Left forelimb (tissue), 1 donor: ENCODE results near the gene AOC2.

Experiments used
- DNase-seq: peaks from one replicate; pipeline ENCODE4 v3.0.0-alpha.2; 2018; ENCODE audit warnings: low spot score

The AOC2 gene

GRCh38 chr17:42844271-42844670 lies at the start of gene AOC2:
Gene AOC2 (plus strand): TSS chr17:42844580. CDS start chr17:42844627, 47 bp downstream.
- DNase-seq = no peak

DNA sequence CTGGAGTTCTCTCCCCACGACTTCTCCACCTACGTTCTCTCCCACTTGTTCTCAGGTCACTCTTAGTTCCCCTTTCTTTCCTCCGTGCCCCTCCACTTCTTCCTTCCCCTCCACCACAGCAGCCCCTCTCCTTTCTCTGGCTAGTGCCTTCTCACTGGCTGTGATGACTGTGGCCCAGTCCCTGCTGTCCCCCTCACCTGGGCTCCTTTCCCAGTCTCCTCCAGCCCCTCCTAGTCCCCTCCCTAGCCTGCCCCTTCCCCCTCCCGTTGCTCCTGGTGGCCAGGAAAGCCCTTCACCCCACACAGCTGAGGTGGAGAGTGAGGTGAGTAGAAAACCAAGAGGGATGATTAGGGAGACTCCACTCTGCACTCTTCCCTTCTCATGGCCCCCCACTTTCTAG lies 49.3 kb upstream of the AOC2 start:
- DNase-seq = no peak

- DNase-seq = no peak
These were observed 48.9 kb upstream of the AOC2 start for GRCh38 chr17:42795465-42795864.

DNA sequence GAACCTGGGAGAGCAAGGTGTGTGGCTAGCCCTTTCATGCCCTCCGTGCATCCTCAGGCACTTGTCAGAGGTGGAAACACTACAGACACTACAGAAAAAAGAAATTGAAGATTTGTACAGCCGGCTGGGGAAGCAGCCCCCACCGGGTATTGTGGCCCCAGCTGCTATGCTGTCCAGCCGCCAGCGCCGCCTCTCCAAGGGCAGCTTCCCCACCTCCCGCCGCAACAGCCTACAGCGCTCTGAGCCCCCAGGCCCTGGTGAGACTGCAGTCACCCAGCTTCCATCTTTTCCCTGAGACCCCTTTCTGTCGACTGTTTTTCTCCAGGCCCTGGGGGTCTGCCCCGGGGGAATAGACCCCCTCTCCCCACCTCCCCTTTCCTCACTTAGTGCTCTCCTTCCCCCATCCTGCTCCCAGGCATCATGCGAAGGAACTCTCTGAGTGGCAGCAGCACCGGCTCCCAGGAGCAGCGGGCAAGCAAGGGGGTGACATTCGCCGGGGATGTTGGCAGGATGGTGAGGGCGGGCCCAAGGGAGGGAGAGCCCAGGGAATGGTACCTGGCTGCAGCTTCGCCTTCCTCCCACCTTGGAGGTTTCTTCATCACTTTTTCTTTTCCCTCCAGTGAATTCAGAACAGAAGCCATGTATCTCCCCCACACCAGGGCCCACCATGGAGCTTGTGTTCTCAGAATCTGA lies 48.2 kb upstream of the AOC2 start:
- DNase-seq = no peak

- no peak for DNase-seq
These were observed 47.0 kb upstream of the AOC2 start for GRCh38 chr17:42797067-42798007.

GRCh38 chr17:42798011-42798382 lies 46.4 kb upstream of the AOC2 start:
- no peak for DNase-seq

DNA sequence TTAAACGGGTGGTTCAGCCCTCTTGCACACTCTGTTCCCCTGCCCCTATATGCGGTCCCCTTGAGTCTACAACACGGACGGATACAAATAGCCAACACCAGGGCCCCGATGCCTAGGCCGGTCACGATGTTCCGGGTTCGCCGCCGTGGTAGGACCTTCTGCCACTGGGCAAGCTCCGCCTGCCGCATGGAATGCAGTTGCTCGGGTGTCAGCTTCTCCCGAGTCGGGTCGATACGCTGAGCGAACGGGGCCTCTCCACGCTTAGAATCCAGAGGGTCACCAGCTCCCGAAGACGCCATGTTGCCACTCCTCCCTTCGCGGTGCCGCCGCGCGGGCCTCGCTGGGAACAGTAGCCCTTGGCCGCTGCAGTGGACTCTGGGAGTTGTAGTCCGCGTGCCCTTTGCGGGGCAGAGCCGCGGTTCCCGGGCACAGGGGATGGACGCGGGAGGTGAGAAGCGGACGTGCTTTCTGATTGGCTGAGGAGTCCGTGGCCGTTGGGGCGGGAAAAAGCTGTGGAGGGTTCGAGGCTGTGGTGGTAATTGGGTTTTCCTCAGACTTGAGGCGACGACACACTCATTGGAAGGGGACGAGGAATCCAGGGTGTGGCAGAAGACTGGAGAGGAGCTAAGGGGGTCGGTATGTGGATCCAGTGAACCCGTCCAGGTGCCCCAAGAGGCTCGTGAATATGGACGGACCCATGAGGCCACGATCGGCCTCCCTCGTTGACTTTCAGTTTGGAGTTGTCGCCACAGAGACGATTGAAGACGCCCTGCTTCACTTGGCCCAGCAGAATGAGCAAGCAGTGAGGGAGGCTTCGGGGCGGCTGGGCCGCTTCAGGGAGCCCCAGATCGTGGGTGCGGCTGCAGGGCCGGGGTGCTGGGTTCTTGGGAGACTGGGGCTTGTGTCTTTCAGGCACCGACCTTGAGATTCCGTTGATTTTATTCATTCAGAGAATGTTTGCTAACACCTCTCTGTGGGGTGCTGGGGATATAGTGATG lies 45.7 kb upstream of the AOC2 start, which contains the start of the genes CNTD1 and COA3:
Gene CNTD1 (plus strand): TSS at position 479 of the 998 bp plus-strand sequence. CDS start 207 bp downstream, at position 686.
Gene COA3 (minus strand): TSS at position 322 of the 998 bp plus-strand sequence. CDS start 23 bp downstream, at position 299.
- peak; percentile 90 for DNase-seq

DNA sequence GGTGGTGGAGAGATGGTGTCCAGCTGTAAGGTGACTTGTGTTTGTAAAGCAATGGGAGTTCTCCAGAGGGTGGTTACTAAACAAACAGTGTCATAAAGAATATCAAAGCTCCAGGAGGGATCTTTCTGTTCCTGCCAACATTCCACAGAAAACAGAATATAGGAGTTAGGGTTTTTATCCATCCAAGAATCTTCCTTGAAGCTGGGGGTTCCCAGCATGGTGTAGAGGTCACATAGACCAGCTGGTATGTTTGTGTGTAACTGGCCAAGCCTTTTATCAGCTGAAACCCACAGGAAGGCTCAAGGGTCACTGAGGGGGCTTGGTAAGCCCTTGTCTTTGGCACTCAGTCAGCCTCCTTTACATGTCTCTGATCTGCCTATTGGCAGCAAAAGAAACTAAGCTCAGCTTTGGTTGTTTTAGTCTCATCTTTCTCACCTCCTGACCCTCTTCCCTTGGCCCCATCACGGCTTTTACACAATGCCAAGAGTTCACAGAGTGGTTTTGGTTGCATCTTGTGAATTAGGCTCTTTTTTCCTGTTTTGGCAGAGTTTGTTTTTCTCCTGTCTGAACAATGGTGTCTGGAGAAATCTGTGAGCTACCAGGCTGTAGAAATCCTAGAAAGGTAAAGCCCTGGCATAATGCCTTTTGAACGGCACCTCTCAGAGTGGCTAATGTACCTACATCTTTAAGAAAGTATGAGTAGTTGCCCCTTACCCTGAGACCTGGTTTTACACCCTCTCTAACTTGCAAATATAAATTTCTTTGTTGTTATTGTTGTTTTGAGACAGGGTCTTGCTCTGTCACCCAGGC lies 41.1 kb upstream of the AOC2 start:
- no peak for DNase-seq

DNA sequence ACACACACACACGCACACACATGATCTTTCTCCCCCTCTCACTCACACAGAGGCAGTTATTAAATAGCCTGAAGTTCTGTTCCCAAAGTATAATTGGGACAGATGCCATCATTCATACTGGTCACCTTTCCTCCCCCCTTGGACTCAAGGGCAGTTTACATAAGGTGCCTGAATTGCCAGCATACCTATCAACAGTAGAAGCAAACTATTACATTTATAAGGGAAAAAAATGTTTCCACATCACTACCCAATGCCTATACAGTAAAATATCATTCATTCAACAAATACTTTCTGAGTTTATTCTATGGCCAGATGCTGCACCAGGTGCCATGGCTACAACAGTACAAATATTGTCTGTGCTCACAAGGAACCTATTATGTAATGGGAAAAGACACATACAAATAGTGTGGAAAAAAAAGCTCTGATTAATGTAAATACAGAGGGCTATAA lies 39.4 kb upstream of the AOC2 start:
- no peak for DNase-seq

DNA sequence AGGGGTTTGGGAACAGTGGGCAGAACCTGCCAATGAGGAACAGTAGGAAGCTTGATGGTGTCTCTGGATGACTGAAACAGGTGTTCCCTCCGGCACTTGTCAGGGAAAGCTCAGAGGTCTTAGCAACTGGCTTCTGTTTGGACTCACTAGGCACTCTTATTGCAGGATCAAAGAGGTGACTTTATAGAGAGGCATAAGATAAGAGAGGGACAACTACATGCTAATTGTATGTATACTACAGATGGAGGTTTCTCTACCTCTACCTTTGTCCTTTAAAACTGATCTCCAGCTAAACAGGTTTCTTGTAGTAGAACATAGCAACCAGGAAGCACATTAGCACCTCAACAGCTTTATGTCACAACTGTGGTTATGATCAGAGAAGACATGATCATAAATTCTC lies 38.1 kb upstream of the AOC2 start:
- DNase-seq = no peak

GRCh38 chr17:42809250-42809649 lies 35.1 kb upstream of the AOC2 start:
- no peak for DNase-seq

- no peak for DNase-seq
These were observed 29.6 kb upstream of the AOC2 start for GRCh38 chr17:42814633-42815399.

- no peak for DNase-seq
These were observed 26.5 kb upstream of the AOC2 start for GRCh38 chr17:42817866-42818265.

DNA sequence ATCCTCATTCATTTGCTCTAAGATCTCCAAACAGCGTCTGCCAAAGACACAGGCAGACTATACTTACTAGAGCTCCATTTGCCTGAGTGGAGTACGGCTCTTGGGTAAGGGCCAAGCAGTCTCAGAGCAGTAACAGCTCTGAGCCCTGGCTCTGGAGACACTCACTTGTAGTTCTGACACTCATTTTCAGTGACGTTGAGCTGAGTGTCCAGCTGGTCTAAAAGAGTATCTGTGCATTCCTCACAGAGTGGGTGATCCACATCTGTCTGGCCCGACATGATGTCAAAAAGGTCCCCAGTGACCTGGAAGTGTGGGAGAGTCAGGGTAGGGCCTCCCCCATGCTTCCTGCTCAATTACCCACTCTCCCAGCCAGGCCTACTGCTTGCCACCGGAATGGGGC lies 26.0 kb upstream of the AOC2 start:
- DNase-seq = no peak

- no peak for DNase-seq
These were observed 24.3 kb upstream of the AOC2 start for GRCh38 chr17:42819939-42820535.

DNA sequence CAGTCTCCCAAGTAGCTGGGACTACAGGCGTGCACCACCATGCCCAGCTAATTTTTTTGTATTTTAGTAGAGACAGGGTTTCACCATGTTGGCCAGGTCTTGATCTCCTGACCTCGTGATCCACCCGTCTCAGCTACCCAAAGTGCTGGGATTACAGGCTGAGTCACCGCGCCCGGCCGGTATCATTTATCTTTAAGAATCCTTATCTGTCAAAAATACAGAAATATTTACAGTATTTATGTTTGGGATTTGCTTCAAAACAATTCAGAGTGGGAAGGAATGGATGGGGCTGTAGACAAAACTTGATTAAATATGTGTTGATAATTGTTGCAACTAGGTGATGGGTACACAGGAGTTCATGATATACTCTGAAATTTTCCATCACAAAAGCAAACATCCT lies 23.2 kb upstream of the AOC2 start:
- DNase-seq = no peak

DNA sequence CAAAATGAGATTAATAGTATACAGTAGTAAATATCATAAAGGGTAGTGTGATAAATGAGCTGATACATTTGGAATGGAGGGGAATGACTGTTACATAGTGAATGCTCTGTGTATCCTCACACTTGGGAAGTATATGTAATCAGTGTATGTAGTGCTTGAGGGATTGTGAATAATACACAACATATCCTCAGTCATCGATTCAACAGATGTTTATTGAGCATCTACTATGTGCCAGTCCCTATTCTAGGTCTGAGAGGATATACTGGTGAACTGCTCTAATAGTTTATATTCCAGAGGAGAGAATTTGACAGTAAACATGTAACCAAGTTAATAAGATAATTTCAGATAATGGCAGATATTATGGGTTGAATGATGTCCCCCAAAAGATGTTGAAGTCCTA lies 16.9 kb upstream of the AOC2 start:
- DNase-seq = no peak

DNA sequence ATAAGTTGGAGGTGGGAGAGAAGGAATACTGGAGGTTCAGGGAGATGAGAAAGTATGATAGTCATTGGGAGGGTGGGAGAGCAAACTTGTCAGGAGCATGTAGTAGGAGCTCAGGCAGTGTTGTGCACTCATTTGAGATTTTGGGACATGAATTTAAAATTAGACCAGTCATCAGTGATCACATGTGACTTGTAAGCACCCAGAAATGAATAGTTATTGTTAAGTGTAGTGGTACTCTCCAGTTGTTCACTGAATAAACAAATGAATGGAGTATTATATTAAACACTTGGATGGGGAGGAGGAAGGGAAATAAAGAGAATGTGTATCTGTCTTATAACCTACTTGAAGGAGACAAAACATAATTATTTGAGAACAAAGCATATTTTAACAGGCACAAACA lies 13.4 kb upstream of the AOC2 start:
- no peak for DNase-seq

GRCh38 chr17:42832213-42832933 lies 12.0 kb upstream of the AOC2 start:
- no peak for DNase-seq
